Suppressor macrophage treated with lipopolysaccharide for 1 hour (primary cell): ENCODE results near the gene WNT2B.
"Not testable (repeated sequence)": the region's sequence is repeated elsewhere in the genome, so short reads cannot be mapped to it uniquely, and the experiment has no call there.

Experiments used
- DNase-seq, 3 donors: peaks; one replicate each; pipeline ENCODE4 v3.0.0-alpha.2; 2020 to 2022

Gene WNT2B

GRCh38 chr1:112508278-112509004 is at the start of gene WNT2B:
Gene WNT2B (plus strand): TSS chr1:112508965. CDS start chr1:112509263, 298 bp downstream.
- peak; percentile 22 to 57 (median 27) for DNase-seq

GRCh38 chr1:112460615-112461014 is 48.1 kb upstream of the WNT2B start:
- no peak for DNase-seq

GRCh38 chr1:112461200-112461871 is 47.4 kb upstream of the WNT2B start:
- DNase-seq = no peak

GRCh38 chr1:112462953-112463279 is 45.8 kb upstream of the WNT2B start:
- no peak for DNase-seq

- DNase-seq = no peak
These were observed 44.3 kb upstream of the WNT2B start for GRCh38 chr1:112464501-112464900.

GRCh38 chr1:112465122-112465521 is 43.6 kb upstream of the WNT2B start:
- peak in 2 of 3 donors; percentile 37 to 39 for DNase-seq

GRCh38 chr1:112466078-112466660 is 42.6 kb upstream of the WNT2B start:
- peak; percentile 96 to 98 (median 98) for DNase-seq

- not testable (repeated sequence) for DNase-seq
These were observed 38.4 kb upstream of the WNT2B start for GRCh38 chr1:112470324-112470723.

GRCh38 chr1:112470966-112471365 is 37.8 kb upstream of the WNT2B start:
- peak; percentile 26 to 54 (median 53) for DNase-seq

- DNase-seq = no peak
These were observed 36.6 kb upstream of the WNT2B start for GRCh38 chr1:112472142-112472541.

- DNase-seq = no peak
These were observed 31.2 kb upstream of the WNT2B start for GRCh38 chr1:112477550-112477949.

- DNase-seq = no peak
These were observed 30.5 kb upstream of the WNT2B start for GRCh38 chr1:112478314-112478713.

GRCh38 chr1:112486063-112486462 is 22.7 kb upstream of the WNT2B start:
- DNase-seq = not testable (repeated sequence)

GRCh38 chr1:112487686-112488085 is 21.1 kb upstream of the WNT2B start:
- DNase-seq = peak in 2 of 3 donors; percentile 15 to 25

- no peak for DNase-seq
These were observed 20.6 kb upstream of the WNT2B start for GRCh38 chr1:112488141-112488540.

GRCh38 chr1:112492076-112492475 is 16.7 kb upstream of the WNT2B start:
- no peak for DNase-seq

- no peak for DNase-seq
These were observed 15.4 kb upstream of the WNT2B start for GRCh38 chr1:112493351-112493750.

GRCh38 chr1:112496290-112496689 is 12.5 kb upstream of the WNT2B start:
- no peak for DNase-seq

GRCh38 chr1:112501810-112502641 is 6.7 kb upstream of the WNT2B start:
- peak; percentile 80 to 91 (median 87) for DNase-seq

- DNase-seq = no peak
These were observed 5.9 kb upstream of the WNT2B start for GRCh38 chr1:112502826-112503225.

GRCh38 chr1:112504001-112504660 is 4.6 kb upstream of the WNT2B start:
- DNase-seq = no peak

GRCh38 chr1:112504661-112505399 is 3.9 kb upstream of the WNT2B start:
- no peak for DNase-seq
